HepG2 (cell line): ENCODE results near the gene SLC5A4. TPM values are rescaled to one million over a fixed set of nuclear protein-coding genes. Genes with fewer than 3 reads are reported as not detected.
"Not testable (repeated sequence)": the region's sequence is repeated elsewhere in the genome, so short reads cannot be mapped to it uniquely, and the experiment has no call there.

Experiments
- ATAC-seq: fragments of 200-7000 bp; cut with Tn5 transposase; 3 replicates; pipeline ENCODE4 v1.9.1; 2020; ENCODE audit warnings: mild to moderate bottlenecking, moderate library complexity
- BruUV-seq: library from RNA; stranded (reverse); fragments of 400-500 nt; replicated peaks from 2 replicates; lab custom pipeline; 2021; lab: Mats Ljungman, UMichigan
- CTCF ChIA-PET: fragments of 300-600 bp; formaldehyde crosslinking; extraction: SDS; loops from one replicate; lab custom pipeline; 2021; ENCODE audit warnings: low total read pairs, inconsistent platforms, low intra/inter-chr PET ratio; lab: Yijun Ruan, JAX
- POLR2A ChIA-PET: fragments of 350-600 bp; sonication (Branson Sonifier 250); formaldehyde crosslinking; loops from one replicate; lab custom pipeline; 2020; ENCODE audit warnings: antibody characterized with exemption, inconsistent platforms; lab: Yijun Ruan, JAX
- DNase-seq: peaks from one replicate; pipeline ENCODE4 v3.0.0-alpha.2; 2015; ENCODE audit warnings: low spot score
- FAIRE-seq: peaks from 3 replicates; lab custom pipeline; 2011; peaks lifted over from hg19 to GRCh38; lab: Jason Lieb, UNC
- H2AFZ ChIP-seq: one replicate; pipeline ENCODE4 v1.6.1; 2011; ENCODE audit warnings: low read length, inconsistent platforms
- H3K27ac ChIP-seq: fragments of 300-600 bp; 3 replicates; pipeline ENCODE4 v1.8.0; 2011; ENCODE audit warnings: mixed run types, mild to moderate bottlenecking, mixed read lengths, low read length, inconsistent platforms; ENCODE audit not compliant: insufficient read depth; ENCODE audit errors: extremely low read length
- H3K27me3 ChIP-seq, 2 experiments: fragments of 200-600 bp in 1 of 2; 2 replicates in 1 of 2; 3 replicates in 1 of 2; pipeline versions ENCODE4 v1.6.0 to v1.8.0; 2011; ENCODE audit warnings: low read length in 2 of 2, mild to moderate bottlenecking in 2 of 2, moderate library complexity in 2 of 2, inconsistent platforms in 1 of 2; ENCODE audit not compliant: insufficient read depth in 2 of 2, control insufficient read depth in 1 of 2
- H3K36me3 ChIP-seq, 2 experiments: fragments of 200-600 bp in 1 of 2; replicated peaks in 1 of 2; 2 replicates in 1 of 2; 3 replicates in 1 of 2; pipeline versions ENCODE4 v1.5.1 to v1.8.0; 2011; ENCODE audit warnings: low read length in 2 of 2, inconsistent platforms in 1 of 2; ENCODE audit not compliant: insufficient read depth in 2 of 2, control insufficient read depth in 1 of 2
- H3K4me1 ChIP-seq: 2 replicates; pipeline ENCODE4 v1.5.1; 2012; ENCODE audit warnings: low read length, inconsistent platforms; ENCODE audit not compliant: insufficient read depth
- H3K4me2 ChIP-seq: 2 replicates; pipeline ENCODE4 v1.6.0; 2011; ENCODE audit warnings: low read depth, low read length, inconsistent platforms
- H3K4me3 ChIP-seq, 3 experiments: fragments of 200-600 bp in 1 of 3; sonication (generic), shearing (Covaris generic) in 1 of 3; replicated peaks in 1 of 3; 2 replicates each; pipeline ENCODE4 v1.5.1; 2011 to 2016; ENCODE audit warnings: low read length in 3 of 3, inconsistent platforms in 2 of 3, low read depth in 2 of 3, mild to moderate bottlenecking in 2 of 3, control low read depth in 1 of 3, mixed read lengths in 1 of 3; ENCODE audit not compliant: insufficient read depth in 1 of 3
- H3K79me2 ChIP-seq: one replicate; pipeline ENCODE4 v1.6.1; 2011; ENCODE audit warnings: low read length, inconsistent platforms; ENCODE audit not compliant: insufficient read depth
- H3K9ac ChIP-seq: 2 replicates; pipeline ENCODE4 v1.6.0; 2011; ENCODE audit warnings: mild to moderate bottlenecking, low read depth, low read length, inconsistent platforms; ENCODE audit not compliant: insufficient read depth
- H3K9me3 ChIP-seq: 2 replicates; pipeline ENCODE4 v1.5.1; 2012; ENCODE audit warnings: mild to moderate bottlenecking, low read length
- H4K20me1 ChIP-seq: 2 replicates; pipeline ENCODE4 v1.6.0; 2011; ENCODE audit warnings: inconsistent platforms, mild to moderate bottlenecking, low read length, moderate library complexity; ENCODE audit not compliant: insufficient read depth
- PLRG1 ChIP-seq: fragments of 450-650 bp; conservative IDR thresholded peaks from 2 replicates; pipeline ENCODE4 v1.6.1; 2016
- YY1 ChIP-seq: IDR thresholded peaks from 2 replicates; pipeline ENCODE4 v1.6.1; 2011; ENCODE audit warnings: low read length, low read depth, moderate library complexity, mild to moderate bottlenecking; ENCODE audit not compliant: insufficient read depth, insufficient replicate concordance
- ZNF136 ChIP-seq: sonication (generic); formaldehyde crosslinking; IDR thresholded peaks from 2 replicates; pipeline ENCODE4 v1.8.1; 2022; ENCODE audit warnings: low read depth, mild to moderate bottlenecking, moderate library complexity, missing genetic modification reagents
- ZNF501 ChIP-seq: sonication (generic); formaldehyde crosslinking; IDR thresholded peaks from 2 replicates; pipeline ENCODE4 v1.5.1; 2020; ENCODE audit warnings: mild to moderate bottlenecking, moderate library complexity, missing genetic modification reagents
- ZNF556 ChIP-seq: sonication (generic); formaldehyde crosslinking; IDR thresholded peaks from 2 replicates; pipeline ENCODE4 v1.4.0; 2020; ENCODE audit warnings: mild to moderate bottlenecking, missing genetic modification reagents, borderline replicate concordance
- WGBS: methylation state at CpG from one replicate; pipeline ENCODE4 v1.1.6; 2017; ENCODE audit warnings: low lambda C conversion rate; 5-methylcytosine and 5-hydroxymethylcytosine counted together
- in situ Hi-C: cut with HindIII; loops from 2 replicates; pipeline ENCODE4 v1.10.0; 2017; ENCODE audit warnings: low pct_unique_long_range_greater_than_20kb; ENCODE audit not compliant: extremely low pct_ligation_motif_present
- intact Hi-C: fragments of 100-400 bp; cut with micrococcal nuclease; formaldehyde crosslinking; loops from one replicate; pipeline ENCODE4 v1.10.0; 2022; ENCODE audit not compliant: unreplicated experiment
- polyA plus RNA-seq, 8 experiments: library from polyadenylated mRNA; depleted of rRNA in 3 of 8; stranded (reverse) in 7 of 8; unstranded in 1 of 8; fragments of >200 nt; fragmentation: Illumina TruSeq in 4 of 8; extraction: Trizol in 4 of 8; gene quantifications; 2 replicates each; pipeline versions ENCODE4 v1.2.1 to v1.2.3, GENCODE V29; 2011 to 2016; ENCODE audit warnings: low read depth in 4 of 8, missing spikeins in 1 of 8, mixed read lengths in 1 of 8; ENCODE audit not compliant: insufficient read depth in 1 of 8
- total RNA-seq, 5 experiments: library from RNA; depleted of rRNA; stranded (reverse); fragments of >200 nt; fragmentation: Illumina TruSeq; extraction: Trizol; gene quantifications; 2 replicates each; pipeline ENCODE4 v1.2.3, GENCODE V29; 2016; ENCODE audit warnings: low read depth in 1 of 5

SLC5A4 gene
- total and polyA plus RNA-seq, 2 of the 13 experiments (the other 11 are each of a cell fraction or from before 2014, with no cell fraction given): not detected

- Histone ChIP-seq H3K4me1 (peaks cover 14% of the 10 kb centered on the region), H3K27me3 (peaks cover 1 to 9% of the 10 kb centered on the region in 2 experiments; a peak in 2 of 5 replicates), H3K9me3 (no peaks in the 10 kb centered on the region), H4K20me1 (no peaks in the 10 kb centered on the region), H3K36me3 (no peaks in the 10 kb centered on the region), H2AFZ (no peak overlapping the region), H3K4me2 (no peak overlapping the region), H3K27ac (no peak overlapping the region), H3K4me3 (no peak overlapping the region), H3K9ac (no peak overlapping the region), H3K79me2 (no peaks in the 10 kb centered on the region)
- intact Hi-C loops: no loop called here
- no peak for FAIRE-seq
- ChIA-PET POLR2A (no interaction called here), CTCF (no interaction called here)
- no TSS peak for BruUV-seq
- WGBS: 71% methylated on average over 5 of the region's 6 CpGs
- in situ Hi-C loops: no loop called here
- no peak for ATAC-seq
- TF ChIP-seq ZNF556: no peak
- TF ChIP-seq ZNF136 (CRISPR knock-in tag): no peak
- TF ChIP-seq YY1: no peak
- TF ChIP-seq ZNF501 (CRISPR knock-in tag): no peak
- TF ChIP-seq PLRG1: no peak
- DNase-seq: no peak
These were observed 55.8 kb downstream of the SLC5A4 start for GRCh38 chr22:32199341-32199740.

GRCh38 chr22:32197553-32198226 is 57.5 kb downstream of the SLC5A4 start:
- intact Hi-C loops, in situ Hi-C loops, FAIRE-seq, H3K9me3 ChIP-seq, POLR2A ChIA-PET, CTCF ChIA-PET, H3K27ac ChIP-seq, H3K4me2 ChIP-seq, ATAC-seq, BruUV-seq, H3K79me2 ChIP-seq, H3K9ac ChIP-seq, H3K4me1 ChIP-seq, H3K36me3 ChIP-seq, H2AFZ ChIP-seq, H3K27me3 ChIP-seq, DNase-seq, H4K20me1 ChIP-seq, H3K4me3 ChIP-seq: not testable (repeated sequence)
- 18% methylated on average over 4 of the region's 5 CpGs for WGBS

GRCh38 chr22:32195900-32196299 is 59.2 kb downstream of the SLC5A4 start:
- not testable (repeated sequence) for H3K27me3 ChIP-seq

GRCh38 chr22:32193346-32193745 is 61.8 kb downstream of the SLC5A4 start:
- DNase-seq, H3K79me2 ChIP-seq, BruUV-seq: not testable (repeated sequence)

More at GRCh38 chr22:32195900-32196299, 59.2 kb downstream of the SLC5A4 start:
- H3K9me3 ChIP-seq, ATAC-seq, H3K79me2 ChIP-seq, POLR2A ChIA-PET, H3K4me2 ChIP-seq, intact Hi-C loops, H2AFZ ChIP-seq, H4K20me1 ChIP-seq, FAIRE-seq, H3K4me3 ChIP-seq, H3K9ac ChIP-seq, CTCF ChIA-PET, H3K36me3 ChIP-seq, H3K27ac ChIP-seq, in situ Hi-C loops, BruUV-seq, DNase-seq, H3K4me1 ChIP-seq: not testable (repeated sequence)
- WGBS: 3% methylated on average over 3 of the region's 3 CpGs

More at GRCh38 chr22:32193346-32193745, 61.8 kb downstream of the SLC5A4 start:
- H3K4me3 ChIP-seq, H2AFZ ChIP-seq, intact Hi-C loops, FAIRE-seq, H3K27ac ChIP-seq, H3K4me2 ChIP-seq, H3K9ac ChIP-seq, H3K27me3 ChIP-seq, H3K4me1 ChIP-seq, H4K20me1 ChIP-seq, in situ Hi-C loops, H3K36me3 ChIP-seq, H3K9me3 ChIP-seq, ATAC-seq, CTCF ChIA-PET, POLR2A ChIA-PET: not testable (repeated sequence)
- WGBS: 0% methylated on average over 6 of the region's 9 CpGs
